IMR-90 (cell line): ENCODE measurements around the gene PIM1. TPM values are rescaled to one million over a fixed set of nuclear protein-coding genes. Genes with fewer than 3 reads are reported as not detected.
"Not testable (repeated sequence)": the region's sequence is repeated elsewhere in the genome, so short reads cannot be mapped to it uniquely, and the experiment has no call there.

ENCODE experiments used
- ATAC-seq: fragments of 200-7000 bp; cut with Tn5 transposase; 2 replicates; pipeline ENCODE4 v1.9.1; 2020; ENCODE audit warnings: low read depth, mild to moderate bottlenecking, moderate library complexity
- BruUV-seq: library from RNA; stranded (reverse); fragments of 400-500 nt; replicated peaks from 2 replicates; lab custom pipeline; 2021; lab: Mats Ljungman, UMichigan
- CTCF ChIA-PET: fragments of 300-600 bp; formaldehyde crosslinking; extraction: SDS; loops from one replicate; lab custom pipeline; 2021; ENCODE audit warnings: antibody characterized with exemption; lab: Yijun Ruan, JAX
- POLR2A ChIA-PET: fragments of 300-600 bp; sonication (Branson Sonifier 250); formaldehyde crosslinking; loops from one replicate; lab custom pipeline; 2022; ENCODE audit warnings: antibody characterized with exemption; ENCODE audit not compliant: unreplicated experiment; lab: Charles Lee
- DNase-seq: peaks from one replicate; pipeline ENCODE4 v3.0.0; 2013
- H2AFZ ChIP-seq: replicated peaks from 2 replicates; pipeline ENCODE3; 2013; ENCODE audit warnings: low read length, mild to moderate bottlenecking; ENCODE audit not compliant: poor library complexity
- H2AK5ac ChIP-seq: 2 replicates; pipeline ENCODE4 v1.6.1; 2013; ENCODE audit warnings: low read depth, low read length, inconsistent platforms
- H2AK9ac ChIP-seq: replicated peaks from 2 replicates; pipeline ENCODE3; 2013; ENCODE audit warnings: mild to moderate bottlenecking, low read depth, low read length, moderate library complexity; ENCODE audit not compliant: poor library complexity
- H2BK120ac ChIP-seq: 2 replicates; pipeline ENCODE4 v1.6.1; 2013; ENCODE audit warnings: low read depth, low read length, inconsistent platforms
- H2BK15ac ChIP-seq: 3 replicates; pipeline ENCODE4 v1.6.1; 2013; ENCODE audit warnings: low read depth, low read length, inconsistent platforms
- H2BK20ac ChIP-seq: 2 replicates; pipeline ENCODE4 v1.6.1; 2013; ENCODE audit warnings: low read depth, mild to moderate bottlenecking, inconsistent platforms, low read length, moderate library complexity
- H2BK5ac ChIP-seq: 2 replicates; pipeline ENCODE4 v1.6.1; 2013; ENCODE audit warnings: mild to moderate bottlenecking, low read depth, low read length, inconsistent platforms; ENCODE audit not compliant: poor library complexity, severe bottlenecking
- H3K14ac ChIP-seq: replicated peaks from 2 replicates; pipeline ENCODE4 v1.6.1; 2013; ENCODE audit warnings: low read depth, low read length, inconsistent platforms
- H3K18ac ChIP-seq: 2 replicates; pipeline ENCODE4 v1.6.1; 2013; ENCODE audit warnings: low read depth, low read length, control low read depth
- H3K23ac ChIP-seq: 2 replicates; pipeline ENCODE4 v1.6.1; 2013; ENCODE audit warnings: low read depth, low read length, inconsistent platforms
- H3K27ac ChIP-seq: 2 replicates; pipeline ENCODE4 v1.5.1; 2013; ENCODE audit warnings: mild to moderate bottlenecking, control low read depth, low read length; ENCODE audit not compliant: insufficient read depth
- H3K27me3 ChIP-seq: 2 replicates; pipeline ENCODE4 v1.6.1; 2013; ENCODE audit warnings: low read length; ENCODE audit not compliant: control insufficient read depth, insufficient read depth
- H3K36me3 ChIP-seq: 2 replicates; pipeline ENCODE4 v1.6.1; 2013; ENCODE audit warnings: low read length, mixed read lengths; ENCODE audit not compliant: control insufficient read depth, insufficient read depth
- H3K4ac ChIP-seq: 2 replicates; pipeline ENCODE4 v1.6.1; 2013; ENCODE audit warnings: low read depth, low read length, inconsistent platforms
- H3K4me1 ChIP-seq: 2 replicates; pipeline ENCODE4 v1.6.1; 2013; ENCODE audit warnings: low read length, mixed read lengths; ENCODE audit not compliant: control insufficient read depth, insufficient read depth
- H3K4me2 ChIP-seq: 2 replicates; pipeline ENCODE4 v1.6.1; 2013; ENCODE audit warnings: low read depth, mild to moderate bottlenecking, control low read depth, low read length, moderate library complexity
- H3K4me3 ChIP-seq: 2 replicates; pipeline ENCODE4 v1.5.1; 2013; ENCODE audit warnings: low read depth, mild to moderate bottlenecking, control low read depth, low read length, moderate library complexity; ENCODE audit not compliant: insufficient read depth
- H3K56ac ChIP-seq: 2 replicates; pipeline ENCODE4 v1.6.1; 2013; ENCODE audit warnings: low read length, inconsistent platforms; ENCODE audit not compliant: insufficient read depth; ENCODE audit errors: extremely low read depth
- H3K79me1 ChIP-seq, 2 experiments: 2 replicates each; pipeline ENCODE4 v1.6.1; 2013; ENCODE audit warnings: low read length in 2 of 2, inconsistent platforms in 1 of 2, low read depth in 1 of 2
- H3K9ac ChIP-seq: 2 replicates; pipeline ENCODE4 v1.6.1; 2013; ENCODE audit warnings: low read depth, low read length, control low read depth
- H3K9me1 ChIP-seq: 2 replicates; pipeline ENCODE4 v1.6.1; 2013; ENCODE audit warnings: low read length, inconsistent platforms; ENCODE audit not compliant: insufficient read depth
- H3K9me3 ChIP-seq: 2 replicates; pipeline ENCODE4 v1.6.1; 2013; ENCODE audit warnings: low read length; ENCODE audit not compliant: control insufficient read depth, insufficient read depth
- H4K20me1 ChIP-seq: 2 replicates; pipeline ENCODE4 v1.6.1; 2013; ENCODE audit warnings: low read length, inconsistent platforms; ENCODE audit not compliant: insufficient read depth
- H4K5ac ChIP-seq: 2 replicates; pipeline ENCODE4 v1.6.1; 2013; ENCODE audit warnings: mild to moderate bottlenecking, low read depth, low read length, control low read depth
- H4K8ac ChIP-seq, 2 experiments: 2 replicates each; pipeline ENCODE4 v1.6.1; 2013; ENCODE audit warnings: low read depth in 2 of 2, low read length in 2 of 2, control low read depth in 1 of 2, inconsistent platforms in 1 of 2
- H4K91ac ChIP-seq: 2 replicates; pipeline ENCODE4 v1.6.1; 2013; ENCODE audit warnings: low read depth, low read length, inconsistent platforms; ENCODE audit not compliant: insufficient read depth
- FOS ChIP-seq: fragments of 150-350 bp; IDR thresholded peaks from 2 replicates; pipeline ENCODE4 v1.6.1; 2016; ENCODE audit warnings: low read depth, low read length
- WGBS, 2 experiments: methylation state at CpG; one replicate each; pipeline versions ENCODE4 v1.1.5 to v1.1.7; 2013; ENCODE audit warnings: missing lambda C conversion rate in 2 of 2; ENCODE audit not compliant: insufficient read length in 1 of 2; ENCODE audit errors: extremely low coverage in 2 of 2; 5-methylcytosine and 5-hydroxymethylcytosine counted together
- dilution Hi-C: fragments of 300-500 bp; cut with HindIII; formaldehyde crosslinking; loops from one replicate; pipeline ENCODE4 v1.14.3; 2018; ENCODE audit warnings: low sequenced_read_pairs; ENCODE audit not compliant: unreplicated experiment
- in situ Hi-C: fragments of 300-500 bp; cut with MboI; formaldehyde crosslinking; loops from 3 replicates; pipeline ENCODE4 v1.14.3; 2019; ENCODE audit warnings: low sequenced_read_pairs, inconsistent platforms, mixed read lengths
- intact Hi-C: fragments of 100-400 bp; cut with micrococcal nuclease; formaldehyde crosslinking; loops from 2 replicates; pipeline ENCODE4 v1.10.0; 2022
- polyA plus RNA-seq, 3 experiments: library from polyadenylated mRNA; depleted of rRNA; stranded (reverse); fragments of >200 nt; gene quantifications; 2 replicates each; pipeline ENCODE4 v1.2.3, GENCODE V29; 2012; ENCODE audit warnings: low replicate concordance in 1 of 3
- total RNA-seq: library from RNA; depleted of rRNA; stranded (reverse); fragments of >200 nt; gene quantifications from 2 replicates; pipeline ENCODE4 v1.2.3, GENCODE V29; 2012

PIM1 gene
- total and polyA plus RNA-seq, 2 of the 4 experiments (the other 2 are of a cell fraction), result 7.2 to 18.5 TPM

DNA sequence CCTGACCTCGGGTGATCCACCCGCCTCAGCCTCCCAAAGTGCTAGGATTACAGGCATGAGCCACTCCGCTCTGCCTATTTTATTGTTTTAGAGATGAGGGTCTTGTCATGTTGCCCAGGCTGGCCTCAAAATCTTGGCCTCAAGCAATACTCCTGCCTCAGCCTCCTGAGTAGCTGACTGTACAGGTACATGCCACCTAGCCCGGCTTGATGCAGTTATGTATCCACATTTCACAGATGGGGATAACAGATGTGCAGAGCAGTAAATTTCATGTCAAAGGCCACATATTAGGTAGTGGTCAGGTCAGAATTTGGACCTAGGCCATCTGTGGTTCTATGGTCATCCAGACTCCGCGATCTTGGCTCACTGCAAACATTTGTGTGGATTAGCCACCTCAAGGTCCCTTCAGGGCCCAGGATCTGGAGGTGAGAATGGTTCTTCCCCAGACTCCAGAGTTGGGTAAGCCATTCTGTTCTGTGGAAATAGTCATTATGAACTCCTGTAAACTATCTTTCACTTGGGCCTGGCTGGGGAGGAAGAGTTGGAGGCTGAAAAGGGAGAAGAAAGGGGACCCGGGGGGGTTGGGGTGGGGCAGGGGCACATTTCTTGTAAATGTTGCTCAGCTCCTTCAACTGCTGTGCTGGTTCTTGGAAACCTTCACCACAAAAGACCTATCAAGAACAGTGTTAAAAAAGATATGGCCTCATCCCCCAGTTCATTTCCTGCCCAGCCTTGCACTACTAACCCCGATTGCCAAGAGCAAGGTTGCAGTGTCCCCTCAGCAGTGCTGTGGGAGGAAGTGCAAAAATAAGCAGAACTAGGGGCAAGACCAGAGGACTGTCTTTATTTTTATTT, 13.0 kb downstream of the PIM1 start (continued):
- TF ChIP-seq FOS, result no peak

DNA sequence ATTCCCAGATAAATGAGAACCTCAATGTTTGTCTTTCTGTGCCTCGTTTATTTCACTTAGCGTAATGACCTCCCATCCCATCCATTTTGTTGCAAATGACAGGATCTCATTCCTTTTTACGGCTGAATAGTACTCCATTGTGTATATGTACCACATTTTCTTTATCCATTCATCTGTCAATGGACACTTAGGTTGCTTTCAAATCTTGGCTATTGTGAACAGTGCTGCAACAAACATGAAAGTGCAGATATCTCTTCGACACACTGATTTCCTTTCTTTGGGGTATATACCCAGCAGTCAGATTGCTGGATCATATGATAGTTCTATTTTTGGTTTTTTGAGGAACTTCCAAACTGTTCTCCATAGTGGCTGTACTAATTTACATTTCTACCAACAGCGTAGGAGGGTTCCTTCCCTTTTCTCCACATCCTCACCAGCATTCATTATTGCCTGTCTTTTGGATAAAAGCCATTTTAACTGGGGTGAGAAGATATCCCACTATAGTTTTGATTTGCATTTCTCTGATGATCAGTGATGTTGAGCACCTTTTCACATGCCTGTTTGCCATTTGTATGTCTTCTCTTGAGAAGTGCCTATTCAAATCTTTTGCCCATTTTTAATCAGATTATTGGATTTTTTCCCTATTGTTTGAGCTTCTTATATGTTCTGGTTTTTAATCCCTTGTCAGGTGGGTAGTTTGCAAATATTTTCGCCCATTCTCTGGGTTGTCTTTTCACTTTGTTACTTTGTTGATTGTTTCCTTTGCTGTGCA, 16.2 kb downstream of the PIM1 start:
- BruUV-seq, H2BK15ac ChIP-seq, H4K8ac ChIP-seq, intact Hi-C loops, H2BK5ac ChIP-seq, H2BK20ac ChIP-seq, H4K91ac ChIP-seq, dilution Hi-C loops, H3K4me3 ChIP-seq, H2AFZ ChIP-seq, H3K23ac ChIP-seq, in situ Hi-C loops, H3K4me2 ChIP-seq, H4K20me1 ChIP-seq, H3K36me3 ChIP-seq, H3K14ac ChIP-seq, H3K79me1 ChIP-seq, ATAC-seq, H2AK5ac ChIP-seq, H3K9me1 ChIP-seq, DNase-seq, POLR2A ChIA-PET, H3K18ac ChIP-seq, H3K9me3 ChIP-seq, H3K4ac ChIP-seq, H2AK9ac ChIP-seq, H3K27me3 ChIP-seq, H3K4me1 ChIP-seq, H3K9ac ChIP-seq, H3K27ac ChIP-seq, H4K5ac ChIP-seq, H3K56ac ChIP-seq, H2BK120ac ChIP-seq: not testable (repeated sequence)
- 83% methylated on average over 3 of the region's 6 CpGs; no CpG with 5 or more reads in 1 of the 2 experiments for WGBS, 2 experiments
- CTCF ChIA-PET, result interaction anchor here (0.6 kb wide), 1 partner anchor 17 kb away, joined by 3 read pairs; no protein-coding TSS in a partner anchor
